Measurements from ENCODE around the gene MSI2.

MSI2 gene

DNA sequence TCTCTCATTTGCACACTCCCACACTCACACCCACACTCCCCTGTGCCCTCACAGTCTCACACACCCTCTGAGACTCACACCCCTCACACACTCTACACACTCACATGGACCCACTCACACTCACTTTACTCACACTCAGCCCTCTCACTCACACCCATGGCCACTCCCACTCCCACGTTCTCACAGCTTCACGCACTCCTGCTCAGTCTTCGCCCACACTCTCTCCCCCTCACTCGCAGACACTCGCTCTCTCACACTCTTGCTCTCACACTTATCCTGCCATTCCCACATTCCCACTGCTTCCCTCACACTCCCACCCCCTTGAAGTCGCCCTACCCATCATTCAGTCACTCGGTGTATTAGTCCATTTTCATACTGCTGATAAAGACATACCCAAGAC lies 440.9 kb downstream of the MSI2 start:
- intact Hi-C loops (cut with DNase I) = no loop called here
- DNase-seq = no peak

DNA sequence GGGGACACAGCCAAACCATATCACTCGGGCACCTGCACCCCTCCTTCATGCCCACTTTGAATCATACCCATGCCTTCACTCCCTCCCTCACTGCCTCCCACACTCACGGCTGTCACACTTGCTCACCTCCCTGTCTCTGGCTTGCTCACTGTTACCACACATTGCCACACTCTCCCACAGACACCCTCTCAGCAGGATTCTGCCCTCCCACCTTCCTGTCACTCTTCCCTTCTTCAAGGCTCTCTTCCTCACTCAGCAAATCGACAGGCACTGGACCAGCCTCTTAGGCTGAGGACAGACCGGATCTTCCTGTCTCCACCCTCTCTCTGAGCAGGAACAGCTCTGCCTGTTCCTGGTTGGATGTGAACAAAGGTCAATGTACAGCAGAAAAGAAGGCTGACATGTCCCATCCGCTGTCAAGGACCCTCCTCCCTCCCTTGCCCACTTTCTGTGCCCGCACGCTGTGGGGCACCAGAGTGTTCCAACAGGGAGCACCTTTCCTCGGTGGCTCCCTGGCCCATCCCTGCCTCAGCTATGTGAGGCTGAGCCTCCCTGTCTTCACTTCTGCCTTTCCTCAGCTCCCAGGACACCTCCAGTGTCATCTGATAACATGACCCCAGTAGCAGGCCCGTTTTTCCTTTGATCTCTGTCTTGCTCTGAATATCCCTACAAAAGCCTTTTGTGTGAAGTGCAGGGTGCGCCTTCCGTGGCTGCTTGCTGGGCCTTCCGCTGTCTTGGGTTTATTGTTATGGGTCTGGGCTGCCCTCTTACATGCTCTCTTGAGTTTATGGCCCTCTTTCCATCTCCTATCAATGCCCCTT lies 441.8 kb downstream of the MSI2 start:
- intact Hi-C loops (cut with DNase I) = no loop called here
- no peak for DNase-seq

DNA sequence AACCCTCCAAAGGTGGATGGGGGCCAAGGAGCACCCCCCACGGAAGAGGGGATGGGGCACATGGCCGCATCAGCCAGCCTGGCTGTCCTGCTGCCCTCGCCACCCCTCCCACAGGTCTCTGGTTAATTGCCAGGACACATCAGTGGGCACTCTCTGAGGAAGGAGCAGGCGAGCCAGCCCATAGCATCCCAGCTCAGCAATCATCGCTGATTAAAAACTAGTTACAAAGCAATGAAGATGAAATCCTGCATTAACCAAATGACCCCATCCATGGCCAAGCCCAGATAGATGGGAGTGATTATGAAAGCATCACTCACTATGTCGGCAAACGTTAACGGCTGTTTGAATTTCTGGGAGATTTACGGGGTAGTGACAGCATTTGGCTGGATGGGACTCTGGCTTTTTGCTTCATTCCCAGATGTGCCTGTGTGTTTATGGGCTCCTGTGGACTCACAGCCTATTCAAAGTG lies 443.5 kb downstream of the MSI2 start:
- DNase-seq = no peak
- intact Hi-C loops (cut with DNase I) = no loop called here

DNA sequence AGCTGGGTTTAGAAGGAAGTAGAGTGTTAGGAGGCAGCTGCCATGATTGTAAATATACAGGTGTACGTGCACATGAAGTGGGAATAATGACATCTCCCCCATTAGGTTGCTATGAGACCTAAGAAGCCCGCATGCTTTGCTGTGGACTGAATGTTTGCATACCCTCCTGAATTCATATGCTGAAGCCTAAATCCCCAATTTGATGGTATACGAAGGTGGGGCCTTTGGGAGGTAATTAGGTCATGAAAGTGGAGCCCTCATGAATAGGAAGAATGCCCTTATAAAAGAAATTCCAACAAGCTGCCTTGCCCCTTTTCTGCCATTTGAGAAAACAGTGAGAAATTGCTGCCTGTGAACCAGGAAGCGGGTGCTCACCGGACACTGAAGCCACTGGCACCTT lies 444.8 kb downstream of the MSI2 start:
- DNase-seq = no peak
- intact Hi-C loops (cut with DNase I) = no loop called here

DNA sequence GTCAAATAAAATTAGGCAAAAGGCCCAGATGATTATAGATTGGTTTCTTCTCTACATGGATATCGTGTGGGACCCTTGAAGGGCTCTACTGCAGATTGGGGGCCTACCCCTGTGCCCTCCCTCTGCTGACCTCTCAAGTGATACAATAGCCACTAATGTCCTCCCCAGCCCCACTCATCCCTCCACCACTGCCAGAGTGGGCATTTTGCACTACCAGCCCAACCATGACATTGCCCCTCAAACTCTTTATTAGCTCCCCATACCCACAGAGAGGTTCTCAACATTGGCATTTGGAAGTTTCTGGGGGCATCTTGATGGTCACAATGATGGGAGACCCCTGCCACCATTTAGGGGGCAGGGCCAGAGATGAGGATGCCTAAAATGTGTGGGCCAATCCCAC lies 446.9 kb downstream of the MSI2 start:
- DNase-seq = no peak
- intact Hi-C loops (cut with DNase I) = no loop called here

DNA sequence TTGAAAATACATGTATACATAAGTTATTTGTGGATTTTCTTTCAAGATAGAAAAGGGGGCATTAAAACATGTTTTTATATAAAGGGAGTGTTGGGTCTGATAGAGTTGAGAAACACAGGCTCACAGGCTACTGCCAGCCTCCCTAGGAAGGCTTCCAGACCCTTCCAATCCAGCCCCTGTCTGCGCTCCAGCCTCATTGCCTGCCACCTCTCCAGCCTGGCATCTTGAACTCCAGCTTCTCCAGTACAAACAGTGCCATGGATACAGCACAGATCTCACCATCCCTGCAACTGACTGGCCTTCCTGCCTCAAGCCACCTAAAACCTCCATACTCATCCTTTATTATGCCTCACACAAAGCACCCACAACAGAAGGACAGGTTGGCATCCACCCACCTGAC lies 448.1 kb downstream of the MSI2 start:
- intact Hi-C loops (cut with DNase I) = no loop called here
- peak in 1 of 10 donors; percentile 55 for DNase-seq

DNA sequence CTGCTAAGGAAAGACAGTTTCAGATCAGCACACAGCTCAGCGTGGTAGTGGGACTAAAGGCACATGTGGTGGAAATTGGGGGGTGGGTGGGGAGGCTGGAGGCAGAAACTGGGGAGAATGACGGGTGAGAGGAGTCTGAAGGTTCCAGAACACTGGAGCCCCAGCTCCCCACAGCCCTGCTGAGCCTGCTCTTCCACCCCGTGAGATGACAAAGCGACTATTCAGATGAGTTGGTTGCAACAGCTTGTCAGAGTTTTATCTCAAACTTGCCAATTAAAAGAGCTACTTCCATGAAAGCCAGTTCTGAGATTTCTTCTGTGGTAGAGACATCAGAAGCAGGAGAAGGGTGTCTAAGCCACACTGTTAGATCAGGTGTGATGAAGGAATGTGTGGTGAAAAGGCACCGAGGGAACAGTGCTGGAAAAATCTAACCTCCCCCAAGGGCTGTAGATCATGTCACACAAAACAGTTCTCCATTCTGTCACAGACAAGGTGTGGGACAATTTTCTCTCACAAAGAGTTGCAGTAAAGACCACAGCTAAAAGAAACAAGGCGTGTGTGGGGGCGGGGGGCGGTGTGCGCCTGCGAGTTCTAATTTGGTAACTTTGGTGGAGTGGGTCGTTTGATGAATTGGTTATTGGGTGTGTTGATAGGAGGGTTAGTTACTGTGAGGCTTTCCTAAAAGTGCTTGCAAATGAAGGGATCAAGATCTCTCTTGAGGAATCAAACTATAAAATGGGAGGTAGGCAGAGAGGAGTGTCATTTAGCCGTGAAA lies 449.8 kb downstream of the MSI2 start:
- no peak for DNase-seq

DNA sequence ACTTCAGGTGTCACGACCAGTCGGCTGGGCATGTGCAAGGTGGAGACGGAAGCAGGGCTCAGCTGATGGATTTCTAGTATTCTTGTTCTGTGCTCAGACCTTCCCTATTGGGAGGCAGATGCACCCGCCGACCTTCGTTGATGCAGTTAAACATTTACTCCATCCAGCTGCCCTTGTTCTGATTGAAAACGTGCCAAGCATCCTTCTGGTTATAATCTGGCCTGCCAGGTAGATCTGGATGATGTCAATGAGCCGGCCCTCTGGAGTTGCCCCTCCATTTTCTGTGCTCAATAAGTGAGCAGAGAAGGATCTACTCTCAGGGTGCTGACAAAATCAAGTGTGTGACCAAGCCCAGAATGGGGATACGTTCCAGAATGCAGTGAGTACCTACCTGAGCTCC lies 450.4 kb downstream of the MSI2 start:
- intact Hi-C loops (cut with DNase I) = no loop called here
- DNase-seq = no peak

More for the DNA sequence above, 449.8 kb downstream of the MSI2 start:
- intact Hi-C loops (cut with DNase I) = no loop called here

DNA sequence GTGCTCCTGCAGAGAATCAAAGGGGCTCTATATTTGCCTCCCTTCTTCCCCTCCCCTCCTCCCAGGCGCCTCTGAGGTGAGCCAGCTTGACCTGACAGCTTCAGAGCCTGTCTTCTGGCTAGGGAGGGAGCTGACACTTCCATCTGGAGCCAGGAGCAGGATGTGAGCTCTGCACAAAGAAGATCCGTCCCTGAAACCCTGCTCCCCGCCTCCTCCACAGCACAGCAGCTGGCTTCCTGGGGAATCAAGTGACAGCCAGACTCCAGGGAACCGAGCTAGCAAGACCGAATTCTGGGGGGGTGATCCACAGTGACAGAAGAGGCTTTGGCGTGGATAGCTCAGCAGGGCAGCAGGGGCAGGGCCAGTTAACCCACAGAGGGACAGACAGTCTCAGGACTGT lies 451.6 kb downstream of the MSI2 start:
- peak in 8 of 10 donors; percentile 39 to 92 (median 56) for DNase-seq

DNA sequence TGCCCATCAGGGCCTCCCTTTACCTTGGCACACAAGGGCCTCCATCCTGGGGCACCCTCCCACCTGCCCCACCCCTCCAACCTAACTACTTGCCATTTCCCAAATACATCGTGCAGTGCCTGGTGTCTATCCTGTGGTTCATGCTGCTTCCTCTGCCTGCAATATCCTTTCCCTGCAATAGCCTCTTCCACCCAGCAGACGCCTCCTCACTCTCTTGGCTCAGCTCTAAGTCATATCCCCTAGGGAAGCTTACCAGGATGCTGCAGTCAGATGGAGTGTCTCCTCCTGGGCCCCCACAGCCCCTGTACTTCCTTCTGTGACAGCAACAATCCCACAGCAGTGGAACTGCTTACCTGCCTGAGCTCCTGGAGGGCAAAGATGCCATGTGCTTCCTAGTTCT lies 452.1 kb downstream of the MSI2 start:
- DNase-seq = no peak
- intact Hi-C loops (cut with DNase I) = no loop called here

More for the DNA sequence above, 451.6 kb downstream of the MSI2 start:
- intact Hi-C loops (cut with DNase I) = no loop called here

DNA sequence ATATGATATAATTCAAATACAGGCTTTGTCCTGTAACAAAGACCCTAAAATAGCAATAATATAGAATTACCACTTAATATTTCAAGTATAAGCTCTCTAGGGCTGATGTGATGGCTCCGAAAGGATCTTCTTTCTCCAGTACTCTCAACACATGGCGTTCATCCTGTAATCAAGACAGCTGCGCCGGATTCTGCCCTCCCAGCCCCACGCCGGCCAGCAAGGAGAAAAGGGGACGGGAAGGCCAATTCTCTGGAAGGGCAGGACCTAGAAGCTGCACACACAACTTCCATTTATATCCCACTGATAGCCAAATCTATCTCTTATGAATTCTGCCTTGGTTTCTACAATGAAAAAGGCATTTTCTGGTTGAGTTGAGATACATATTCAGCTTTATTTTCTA lies 456.8 kb downstream of the MSI2 start:
- DNase-seq = peak in 1 of 10 donors; percentile 62

DNA sequence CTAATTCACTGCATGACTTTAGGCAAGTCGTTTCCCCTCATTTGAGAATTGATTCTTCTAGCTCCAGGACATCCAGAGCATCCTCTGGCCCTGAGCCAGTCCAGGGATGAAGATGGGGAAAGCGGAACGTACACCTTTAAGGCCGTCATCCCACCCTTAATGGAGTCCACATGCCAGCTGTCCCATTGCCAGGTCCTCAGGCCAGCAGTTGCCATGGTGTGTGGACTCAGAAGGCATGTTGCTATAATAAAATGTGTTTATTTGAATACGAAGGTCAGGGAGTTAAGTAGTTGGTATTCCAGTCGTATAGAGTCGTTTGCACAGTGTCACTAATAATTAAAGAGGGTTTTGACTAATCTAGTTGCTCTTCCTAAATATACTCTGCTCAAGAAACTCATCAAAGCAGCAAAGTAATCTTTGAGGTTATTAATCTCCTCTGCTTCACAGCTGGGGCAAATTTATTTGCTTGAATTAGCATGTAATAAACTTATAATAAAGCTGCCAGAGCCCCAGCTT lies 458.4 kb downstream of the MSI2 start:
- intact Hi-C loops (cut with DNase I) = no loop called here

More for the DNA sequence above, 456.8 kb downstream of the MSI2 start:
- intact Hi-C loops (cut with DNase I) = no loop called here

DNA sequence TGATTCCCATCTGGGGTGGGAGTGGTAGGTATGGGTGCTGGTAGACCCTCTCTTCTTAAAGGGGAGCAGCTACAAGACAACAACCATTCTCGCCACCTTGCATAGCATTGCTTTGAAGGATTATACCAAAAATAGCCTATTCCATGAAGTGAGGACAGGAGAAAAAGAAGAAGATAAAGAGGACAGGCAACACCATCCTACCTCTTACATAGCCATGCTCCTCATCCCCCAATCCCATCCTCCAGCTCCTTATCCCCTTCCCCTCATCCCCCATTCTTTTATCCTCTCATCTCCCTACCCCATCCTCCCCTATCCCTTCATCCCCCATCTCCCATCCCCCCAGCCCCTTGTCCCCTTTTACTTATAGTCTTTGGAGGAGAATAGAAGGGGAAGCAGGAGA lies 459.7 kb downstream of the MSI2 start:
- DNase-seq = no peak

More for the DNA sequence above, 458.4 kb downstream of the MSI2 start:
- no peak for DNase-seq

DNA sequence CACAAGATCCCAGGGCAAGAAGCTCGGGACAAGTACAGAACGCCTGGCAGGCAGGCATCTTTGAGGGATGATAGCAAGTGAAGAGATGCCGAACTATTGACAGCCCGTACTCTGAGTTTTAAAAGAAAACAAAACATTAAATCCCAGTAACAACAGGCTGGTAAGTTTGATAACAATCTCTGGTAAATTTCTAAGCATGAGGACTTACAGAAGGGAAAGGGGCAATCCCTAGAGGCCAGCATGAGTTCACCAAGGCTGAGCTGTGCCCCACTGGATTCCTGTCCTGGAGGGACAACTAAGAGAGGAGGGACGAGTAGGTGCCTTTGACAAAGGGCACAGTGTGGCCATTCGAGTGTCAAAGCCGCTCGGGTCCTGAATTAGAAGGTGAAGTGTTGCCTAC lies 462.6 kb downstream of the MSI2 start:
- DNase-seq = peak in 1 of 10 donors; percentile 50
- intact Hi-C loops (cut with DNase I) = no loop called here

More for the DNA sequence above, 459.7 kb downstream of the MSI2 start:
- intact Hi-C loops (cut with DNase I) = no loop called here

DNA sequence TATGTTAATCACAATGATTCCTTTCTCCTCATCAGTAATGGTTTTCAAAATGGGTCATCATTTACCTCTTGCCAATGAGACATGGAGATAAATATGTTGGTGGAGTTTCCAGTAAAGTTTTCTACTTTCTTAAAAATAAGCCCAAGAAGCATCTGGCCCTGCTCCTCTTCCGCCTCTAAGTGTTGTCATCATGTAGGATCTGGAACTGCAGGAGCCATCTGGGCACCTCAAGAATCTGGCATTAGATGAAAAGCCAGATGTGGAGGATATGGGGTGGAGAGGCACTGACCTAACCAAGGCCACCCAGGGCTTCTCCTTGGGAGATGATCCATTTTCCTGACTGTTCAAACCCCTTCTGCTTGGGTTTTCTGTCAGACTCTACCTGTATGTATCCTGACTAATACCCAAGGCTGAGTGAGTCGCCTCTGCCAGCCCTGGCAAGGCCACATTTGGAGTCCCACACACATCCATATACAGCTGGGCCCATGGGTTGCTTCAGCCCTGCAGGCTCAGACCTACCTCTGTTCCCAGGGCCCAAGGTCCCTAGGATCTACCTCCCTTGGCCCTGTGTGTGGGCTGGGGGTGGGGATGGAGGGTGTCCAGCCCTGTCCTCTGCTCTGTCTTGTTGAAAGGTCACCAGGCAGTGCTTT lies 464.2 kb downstream of the MSI2 start:
- DNase-seq = peak in 1 of 10 donors; percentile 48
- intact Hi-C loops (cut with DNase I) = no loop called here

DNA sequence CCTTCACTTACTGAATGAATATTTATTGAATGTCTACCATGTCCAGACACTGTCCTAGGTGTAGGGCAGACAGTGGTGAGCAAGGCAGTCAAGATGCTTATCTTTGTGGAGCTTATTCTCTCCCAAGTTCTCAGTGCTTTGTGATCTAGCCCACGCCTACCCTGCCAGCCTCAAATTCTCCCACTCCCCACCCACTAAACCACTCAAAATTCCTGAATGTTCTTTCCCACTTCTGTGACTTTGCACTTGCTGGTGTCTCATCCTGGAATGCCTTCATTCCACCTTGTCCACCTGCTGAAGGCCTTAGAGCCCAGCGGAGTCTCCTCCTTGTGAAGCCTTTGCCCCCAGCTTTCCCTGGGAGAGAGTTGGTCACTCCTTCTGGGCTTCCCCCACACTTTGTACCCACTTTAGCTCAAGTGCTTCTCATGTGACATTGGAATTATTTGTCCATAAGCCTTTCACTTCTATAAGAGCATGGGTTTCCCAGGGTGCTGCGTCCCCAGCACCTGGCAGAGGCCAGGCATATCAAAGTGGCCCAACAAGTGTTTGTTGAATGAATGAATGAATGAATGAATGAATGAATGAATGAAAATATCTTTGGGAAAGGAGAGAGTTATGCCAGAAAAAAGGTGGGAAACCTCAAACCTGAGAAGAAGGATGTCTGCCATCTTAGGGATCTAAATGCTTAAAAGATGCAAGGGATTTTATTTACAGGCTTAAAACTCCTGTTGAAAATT lies 465.8 kb downstream of the MSI2 start:
- peak in 1 of 10 donors; percentile 2 for DNase-seq
- intact Hi-C loops (cut with DNase I) = no loop called here

DNA sequence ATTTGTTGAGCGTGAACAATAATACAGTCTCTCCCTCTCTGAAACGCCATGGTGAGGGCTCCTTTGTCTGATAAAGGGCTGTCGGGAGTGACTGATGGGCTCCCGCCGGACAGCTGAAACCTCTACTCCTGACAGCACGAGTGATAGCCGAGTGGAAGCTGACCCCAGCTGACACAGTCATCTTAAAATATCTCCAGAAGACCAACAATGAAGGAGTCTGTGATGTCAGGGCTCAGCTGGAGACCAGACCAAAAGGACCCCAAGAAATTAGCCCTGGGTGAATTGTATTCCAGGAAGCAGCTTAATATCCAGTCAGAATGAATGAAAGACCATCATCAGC lies 466.4 kb downstream of the MSI2 start:
- DNase-seq = no peak
- intact Hi-C loops (cut with DNase I) = no loop called here

DNA sequence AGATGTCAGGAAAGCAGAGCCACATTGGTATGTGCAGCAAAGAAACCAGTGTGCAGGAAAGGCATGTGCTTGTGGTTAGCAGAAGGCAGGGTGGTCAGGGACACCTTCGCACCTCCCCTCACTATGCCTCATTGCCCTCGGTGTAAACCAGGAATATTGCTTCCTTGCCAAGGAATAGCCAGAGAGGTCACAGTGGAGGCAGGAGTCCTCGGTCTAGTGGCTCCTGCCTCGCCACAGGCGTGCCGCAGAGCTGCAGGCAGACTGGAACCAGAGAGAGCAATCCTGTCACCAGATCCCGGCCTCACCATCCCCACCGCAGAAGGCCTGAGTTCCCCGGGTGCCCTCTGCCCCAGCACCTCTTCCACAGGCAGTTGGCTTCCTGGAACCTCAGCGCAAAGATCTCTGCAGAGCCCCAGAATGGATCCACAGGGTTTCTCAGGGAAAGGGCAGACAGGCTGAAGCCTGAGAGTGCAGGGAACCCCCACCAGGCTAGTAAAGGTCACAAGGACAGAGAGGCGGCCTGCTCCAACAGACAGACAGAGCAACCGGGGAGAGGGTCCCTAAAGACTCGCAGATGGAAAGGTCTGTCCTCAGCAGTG lies 467.2 kb downstream of the MSI2 start:
- DNase-seq = peak in 1 of 10 donors; percentile 76
- intact Hi-C loops (cut with DNase I) = no loop called here

DNA sequence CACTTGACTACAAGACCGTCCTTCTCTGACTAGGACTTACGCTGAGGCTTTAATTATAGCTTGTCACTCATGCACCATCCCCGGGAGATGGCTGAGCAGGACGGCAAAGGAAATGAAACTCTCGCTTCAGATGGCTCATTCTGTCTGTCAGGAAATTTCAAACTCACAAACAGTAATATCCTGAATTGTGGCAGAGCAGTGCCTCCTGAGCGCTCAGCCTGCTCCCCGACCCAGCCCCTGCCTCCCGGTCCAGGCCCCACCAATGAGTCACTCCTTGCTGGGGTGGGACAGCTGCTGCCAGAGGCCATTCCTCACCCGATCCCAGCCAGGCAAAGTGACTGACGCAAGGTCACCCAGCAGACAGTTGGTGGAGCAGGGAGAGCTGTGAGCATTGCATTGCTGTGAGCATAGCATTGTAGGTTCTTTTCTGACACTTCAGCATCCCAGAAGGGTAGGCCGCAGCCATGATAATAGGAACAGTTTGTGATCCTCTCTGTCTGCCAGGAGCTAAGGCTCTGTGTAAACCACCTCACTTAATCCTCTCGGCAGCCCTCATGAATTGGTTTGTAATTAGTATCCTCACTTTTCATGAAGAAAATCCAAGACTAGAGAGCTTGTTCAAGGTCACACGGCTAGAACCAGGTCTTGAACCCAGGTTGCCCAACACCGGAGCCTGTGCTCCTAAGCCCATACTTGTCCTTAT lies 467.9 kb downstream of the MSI2 start:
- intact Hi-C loops (cut with DNase I) = no loop called here
- peak in 2 of 10 donors; percentile 64 to 70 for DNase-seq
